Testis (tissue), 3 donors: ENCODE results near the gene OR3A1. TPM values are rescaled to one million over a fixed set of nuclear protein-coding genes. Genes with fewer than 3 reads are reported as not detected.
"Not testable (repeated sequence)": the region's sequence is repeated elsewhere in the genome, so short reads cannot be mapped to it uniquely, and the experiment has no call there.

Experiments
- DNase-seq: peaks from one replicate; pipeline ENCODE4 v3.0.0-alpha.2; 2019
- H3K27ac ChIP-seq, 2 donors: fragments of 200-600 bp; sonication (generic); one replicate each; pipeline ENCODE4 v1.5.1; 2019
- H3K27me3 ChIP-seq: fragments of 200-600 bp; sonication (generic); one replicate; pipeline ENCODE4 v1.5.1; 2019
- H3K36me3 ChIP-seq: fragments of 200-600 bp; sonication (generic); one replicate; pipeline ENCODE4 v1.5.1; 2017; ENCODE audit warnings: low read depth; ENCODE audit errors: missing control alignments
- H3K4me1 ChIP-seq: fragments of 200-600 bp; sonication (generic); one replicate; pipeline ENCODE4 v1.5.1; 2019
- H3K4me3 ChIP-seq, 2 donors: fragments of 200-600 bp; sonication (generic); one replicate each; pipeline ENCODE4 v1.5.1; 2017 to 2019
- H3K9me3 ChIP-seq: fragments of 200-600 bp; sonication (generic); one replicate; pipeline ENCODE4 v1.5.1; 2017
- POLR2A ChIP-seq: fragments of 450-650 bp; IDR thresholded peaks from one replicate; pipeline ENCODE4 v1.6.1; 2017; ENCODE audit warnings: antibody characterized with exemption, mild to moderate bottlenecking, moderate library complexity
- WGBS, 2 donors: methylation state at CpG; one replicate each; pipeline ENCODE4 v1.1.5; 2018; 5-methylcytosine and 5-hydroxymethylcytosine counted together
- intact Hi-C: fragments of 100-400 bp; cut with DNase I; formaldehyde crosslinking; loops from one replicate; pipeline ENCODE4 v1.15.1; 2023; ENCODE audit warnings: low total_unique reads
- polyA plus RNA-seq: library from polyadenylated mRNA; stranded (reverse); fragments of 350-450 nt; fragmentation: Illumina TruSeq; extraction: RNeasy Lipid Tissue Mini Kit (QIAGEN cat#74804); gene quantifications from one replicate; pipeline ENCODE4 v1.2.3, GENCODE V29; 2014; ENCODE audit warnings: low read depth, low replicate concordance; ENCODE audit not compliant: insufficient read depth
- total RNA-seq, 2 donors: library from RNA; depleted of rRNA; stranded (reverse); fragments of >200 nt; gene quantifications; one replicate each; pipeline ENCODE4 v1.2.3, GENCODE V29; 2016
- TF ChIP-seq, protein P1 (sequence below), 3 experiments: fragments of 450-650 bp in 2 of 3; fragments of 200-600 bp in 1 of 3; sonication (generic) in 1 of 3; IDR thresholded peaks; one replicate each; pipeline ENCODE4 v1.5.1; 2016 to 2019; ENCODE audit warnings: antibody characterized with exemption in 3 of 3, mild to moderate bottlenecking in 2 of 3, moderate library complexity in 1 of 3

The OR3A1 gene
- total and polyA plus RNA-seq, 3 donors from 2014 or later, result 1.1 to 7.9 (median 6.6) TPM

DNA sequence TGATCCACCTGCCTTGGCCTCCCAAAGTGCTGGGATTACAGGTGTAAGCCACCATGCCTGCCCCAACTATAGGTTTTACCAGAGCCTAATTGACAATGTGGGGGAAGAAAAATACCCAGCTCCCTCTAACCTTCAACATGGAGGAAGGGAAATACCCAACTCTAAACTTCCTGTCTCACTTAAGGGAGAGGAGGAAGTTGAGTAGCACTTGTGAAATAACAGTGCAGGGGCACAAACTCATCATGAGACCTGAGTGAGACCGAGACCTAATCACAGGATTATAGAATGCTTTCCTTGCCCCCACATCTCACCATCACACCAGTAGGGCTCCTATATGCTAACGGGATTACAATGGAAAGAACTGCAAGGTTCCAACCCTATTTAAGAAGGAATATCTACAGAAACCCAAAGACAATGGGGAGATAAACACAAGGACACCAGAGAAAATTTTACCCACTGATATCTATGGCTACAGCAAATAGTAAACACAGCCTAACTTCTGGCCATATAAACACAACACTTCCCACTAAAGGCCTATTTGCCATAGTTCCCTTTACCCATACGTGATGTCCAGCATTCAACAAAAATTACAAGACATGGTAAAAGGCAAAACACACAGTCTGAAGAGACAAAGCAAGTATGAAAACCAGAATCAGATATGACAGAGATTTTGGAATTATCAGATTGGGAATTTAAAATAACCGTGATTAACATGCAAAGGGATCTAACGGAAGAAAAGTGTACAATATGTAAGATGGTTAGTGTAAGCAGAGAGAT is 26.9 kb downstream of the OR3A1 start:
- Histone ChIP-seq H3K4me3 (no peak overlapping the region), H3K27me3 (no peaks in the 10 kb centered on the region), H3K36me3 (no peaks in the 10 kb centered on the region), H3K9me3 (no peaks in the 10 kb centered on the region), H3K4me1 (no peaks in the 10 kb centered on the region), H3K27ac (no peak overlapping the region)
- 88 to 91% methylated on average over 5 of the region's 5 CpGs for WGBS, 2 donors
- DNase-seq, result no peak
- intact Hi-C loops, result no loop called here
- no peak for TF ChIP-seq POLR2A
- TF ChIP-seq, protein P1, sequence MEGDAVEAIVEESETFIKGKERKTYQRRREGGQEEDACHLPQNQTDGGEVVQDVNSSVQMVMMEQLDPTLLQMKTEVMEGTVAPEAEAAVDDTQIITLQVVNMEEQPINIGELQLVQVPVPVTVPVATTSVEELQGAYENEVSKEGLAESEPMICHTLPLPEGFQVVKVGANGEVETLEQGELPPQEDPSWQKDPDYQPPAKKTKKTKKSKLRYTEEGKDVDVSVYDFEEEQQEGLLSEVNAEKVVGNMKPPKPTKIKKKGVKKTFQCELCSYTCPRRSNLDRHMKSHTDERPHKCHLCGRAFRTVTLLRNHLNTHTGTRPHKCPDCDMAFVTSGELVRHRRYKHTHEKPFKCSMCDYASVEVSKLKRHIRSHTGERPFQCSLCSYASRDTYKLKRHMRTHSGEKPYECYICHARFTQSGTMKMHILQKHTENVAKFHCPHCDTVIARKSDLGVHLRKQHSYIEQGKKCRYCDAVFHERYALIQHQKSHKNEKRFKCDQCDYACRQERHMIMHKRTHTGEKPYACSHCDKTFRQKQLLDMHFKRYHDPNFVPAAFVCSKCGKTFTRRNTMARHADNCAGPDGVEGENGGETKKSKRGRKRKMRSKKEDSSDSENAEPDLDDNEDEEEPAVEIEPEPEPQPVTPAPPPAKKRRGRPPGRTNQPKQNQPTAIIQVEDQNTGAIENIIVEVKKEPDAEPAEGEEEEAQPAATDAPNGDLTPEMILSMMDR (IDR thresholded peaks at IDR 0.05), result no peak

DNA sequence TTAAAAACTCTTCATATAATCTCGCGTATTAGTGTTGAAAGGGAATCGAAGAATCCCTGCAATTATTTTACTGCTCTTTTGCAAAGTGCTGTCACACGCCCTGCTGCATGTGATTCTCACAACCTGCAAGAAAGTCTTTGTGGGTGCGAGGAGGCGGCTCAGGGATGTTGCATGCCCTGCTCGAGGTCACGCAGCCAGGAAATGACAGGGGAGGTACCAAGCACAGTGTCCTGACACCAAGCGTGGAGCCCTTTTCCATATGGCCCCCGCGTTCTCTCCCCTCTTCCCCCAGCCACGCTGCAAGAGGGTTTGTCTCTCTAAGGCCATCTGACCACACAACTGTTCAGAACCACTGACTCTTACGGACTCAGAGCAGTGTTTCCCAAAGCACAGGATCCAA is 37.6 kb downstream of the OR3A1 start:
- Histone ChIP-seq H3K9me3 (no peaks in the 10 kb centered on the region), H3K27me3 (no peaks in the 10 kb centered on the region), H3K27ac (no peak overlapping the region), H3K4me1 (no peaks in the 10 kb centered on the region), H3K36me3 (no peaks in the 10 kb centered on the region), H3K4me3 (no peak overlapping the region)
- intact Hi-C loops, result no loop called here
- DNase-seq, result no peak
- TF ChIP-seq POLR2A, result no peak
- TF ChIP-seq, protein P1 (IDR thresholded peaks at IDR 0.05), result no peak
- 76 to 80% methylated on average over 13 of the region's 13 CpGs for WGBS, 2 donors

DNA sequence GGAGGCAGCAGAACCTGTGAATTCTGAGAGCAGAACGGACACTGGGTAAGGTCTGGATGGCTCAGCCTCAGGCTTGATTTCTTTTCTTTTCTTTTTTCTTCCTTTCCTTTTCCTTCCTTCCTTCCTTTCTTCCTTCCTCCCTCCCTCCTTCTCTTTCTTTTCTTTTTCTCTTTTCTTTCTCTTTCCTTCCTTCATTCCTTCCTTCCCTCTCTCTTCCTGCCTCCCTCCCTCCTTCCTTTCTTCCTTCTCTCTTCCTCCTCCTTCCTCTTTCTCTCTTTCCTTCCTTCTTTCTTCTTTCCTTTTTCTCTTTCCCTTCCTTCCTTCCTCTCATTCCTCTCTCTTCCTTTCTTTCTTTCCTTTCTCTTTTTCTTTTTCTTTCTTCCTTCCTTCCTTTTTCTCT is 38.0 kb downstream of the OR3A1 start:
- intact Hi-C loops, result no loop called here
- Histone ChIP-seq H3K36me3 (no peaks in the 10 kb centered on the region), H3K27ac (no peak overlapping the region), H3K27me3 (no peaks in the 10 kb centered on the region), H3K4me3 (no peak overlapping the region), H3K4me1 (no peaks in the 10 kb centered on the region), H3K9me3 (no peaks in the 10 kb centered on the region)
- DNase-seq, result no peak
- 71 to 92% methylated on average over 1 of the region's 1 CpG for WGBS, 2 donors
- TF ChIP-seq, protein P1 (IDR thresholded peaks at IDR 0.05), result no peak
- TF ChIP-seq POLR2A, result no peak

DNA sequence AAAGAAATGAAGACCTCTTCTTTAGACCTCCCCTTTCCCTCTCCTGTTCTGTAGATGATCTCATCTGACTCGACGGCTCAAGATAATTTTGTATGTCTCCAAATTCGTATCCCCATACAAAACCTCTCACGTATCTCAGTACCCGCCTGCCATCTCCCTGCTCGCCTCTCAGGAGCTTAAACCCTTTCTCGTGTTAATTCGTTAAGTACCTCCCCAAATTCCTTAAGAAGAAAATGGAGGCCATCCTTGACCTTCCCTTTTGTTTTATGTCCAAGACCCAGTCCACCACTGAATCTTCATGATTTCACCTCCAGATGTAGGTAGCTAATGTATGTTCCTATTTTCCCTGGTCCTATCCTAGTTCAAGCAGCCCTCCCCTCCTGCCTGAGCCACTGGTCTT is 41.6 kb downstream of the OR3A1 start:
- H3K27ac ChIP-seq, result no peak overlapping the region
- intact Hi-C loops, result no loop called here
- WGBS, 2 donors, result 88 to 92% methylated on average over 8 of the region's 8 CpGs

DNA sequence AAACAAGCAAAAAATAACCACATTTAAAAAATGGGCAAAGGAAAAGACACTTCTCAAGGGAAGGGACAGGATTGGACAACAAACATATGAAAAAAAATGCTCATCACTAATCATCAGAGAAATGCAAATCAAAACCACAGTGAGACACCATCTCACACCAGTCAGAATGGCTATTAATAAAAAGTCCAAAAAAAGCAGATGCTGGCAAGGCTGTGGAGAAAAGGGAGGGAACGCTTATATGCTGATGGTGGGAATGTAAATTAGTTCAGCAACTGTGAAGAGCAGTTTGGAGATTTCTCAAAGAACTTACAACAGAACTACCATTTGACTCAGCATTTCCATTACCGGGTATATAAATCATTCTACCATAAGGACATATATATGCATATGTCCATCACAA is 49.1 kb downstream of the OR3A1 start:
- intact Hi-C loops, H3K27me3 ChIP-seq, H3K36me3 ChIP-seq, H3K27ac ChIP-seq, H3K4me3 ChIP-seq, H3K9me3 ChIP-seq, DNase-seq, H3K4me1 ChIP-seq: not testable (repeated sequence)
- WGBS, 2 donors, result 100% methylated on average over 1 of the region's 2 CpGs; no CpG with 5 or more reads in 1 of the 2 donors

More for the DNA sequence above, 41.6 kb downstream of the OR3A1 start:
- DNase-seq, result no peak
- H3K4me1 ChIP-seq, result no peaks in the 10 kb centered on the region
- no peaks in the 10 kb centered on the region for H3K36me3 ChIP-seq
- H3K27me3 ChIP-seq, result no peaks in the 10 kb centered on the region
- H3K4me3 ChIP-seq, result no peak overlapping the region
- TF ChIP-seq POLR2A, result no peak
- TF ChIP-seq, protein P1 (IDR thresholded peaks at IDR 0.05), result no peak
- no peaks in the 10 kb centered on the region for H3K9me3 ChIP-seq

DNA sequence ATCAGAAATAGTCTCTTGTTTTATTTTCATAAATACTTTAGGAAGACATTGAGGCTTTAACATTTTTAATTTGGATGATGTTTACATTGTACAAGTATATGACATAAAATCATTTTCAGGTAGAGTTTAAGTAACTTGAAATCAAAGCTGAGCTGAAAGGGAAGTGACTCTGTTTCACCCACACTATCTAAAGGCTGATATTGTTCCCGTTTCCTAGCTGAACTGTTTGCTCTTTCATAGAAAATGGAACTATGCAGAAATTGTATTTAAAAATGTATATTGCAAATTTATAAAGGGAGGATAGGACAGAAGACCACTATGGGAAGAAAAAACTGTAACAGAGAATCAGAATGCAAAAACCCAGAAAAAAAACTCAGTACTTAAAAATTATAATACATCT is 53.3 kb downstream of the OR3A1 start:
- H3K4me3 ChIP-seq, H3K36me3 ChIP-seq, H3K27ac ChIP-seq, H3K9me3 ChIP-seq, intact Hi-C loops, H3K27me3 ChIP-seq, DNase-seq, H3K4me1 ChIP-seq: not testable (repeated sequence)
- WGBS, 2 donors, result 48 to 69% methylated on average over 1 of the region's 1 CpG

DNA sequence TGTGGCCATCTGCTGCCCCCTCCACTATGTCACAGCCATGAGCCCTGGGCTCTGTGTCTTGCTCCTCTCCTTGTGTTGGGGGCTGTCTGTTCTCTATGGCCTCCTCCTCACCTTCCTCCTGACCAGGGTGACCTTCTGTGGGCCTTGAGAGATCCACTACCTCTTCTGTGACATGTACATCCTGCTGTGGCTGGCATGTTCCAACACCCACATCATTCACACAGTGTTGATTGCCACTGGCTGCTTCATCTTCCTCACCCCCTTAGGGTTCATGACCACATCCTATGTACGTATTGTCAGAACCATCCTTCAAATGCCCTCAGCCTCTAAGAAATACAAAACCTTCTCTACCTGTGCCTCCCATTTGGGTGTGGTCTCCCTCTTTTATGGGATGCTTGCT is 57.1 kb downstream of the OR3A1 start:
- 100% methylated on average over 1 of the region's 1 CpG for WGBS, 2 donors
- H3K4me1 ChIP-seq, DNase-seq, H3K27ac ChIP-seq, intact Hi-C loops, H3K27me3 ChIP-seq, H3K36me3 ChIP-seq, H3K9me3 ChIP-seq, H3K4me3 ChIP-seq: not testable (repeated sequence)
